T-helper 22 cell (primary cell): ENCODE measurements around the gene EBP.
"Not testable (repeated sequence)": the region's sequence is repeated elsewhere in the genome, so short reads cannot be mapped to it uniquely, and the experiment has no call there.

Experiments used
- DNase-seq: peaks from one replicate; pipeline ENCODE4 v3.0.0-alpha.2; 2020; ENCODE audit warnings: low read depth

EBP gene

GRCh38 chrX:48525853-48526252, 4.2 kb downstream of the EBP start:
- not testable (repeated sequence) for DNase-seq

DNA sequence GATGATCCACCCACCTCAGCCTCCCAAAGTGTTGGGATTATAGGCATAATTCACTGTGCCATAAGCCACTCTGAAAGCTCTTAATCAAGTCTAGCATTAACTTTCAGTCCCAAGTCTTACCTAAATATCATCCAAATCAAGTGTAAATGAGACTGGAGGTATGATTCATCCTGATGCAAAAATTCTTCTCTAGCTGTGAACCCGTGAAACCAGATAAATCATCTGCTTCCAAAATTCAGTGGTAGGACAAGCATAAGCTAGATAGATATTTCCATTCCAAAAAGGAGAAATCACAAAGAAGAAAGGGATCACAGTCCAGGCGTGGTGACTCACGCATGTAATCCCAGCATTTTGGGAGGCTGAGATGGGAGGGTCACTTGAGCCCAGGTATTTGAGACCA, 9.1 kb downstream of the EBP start:
- DNase-seq = no peak

DNA sequence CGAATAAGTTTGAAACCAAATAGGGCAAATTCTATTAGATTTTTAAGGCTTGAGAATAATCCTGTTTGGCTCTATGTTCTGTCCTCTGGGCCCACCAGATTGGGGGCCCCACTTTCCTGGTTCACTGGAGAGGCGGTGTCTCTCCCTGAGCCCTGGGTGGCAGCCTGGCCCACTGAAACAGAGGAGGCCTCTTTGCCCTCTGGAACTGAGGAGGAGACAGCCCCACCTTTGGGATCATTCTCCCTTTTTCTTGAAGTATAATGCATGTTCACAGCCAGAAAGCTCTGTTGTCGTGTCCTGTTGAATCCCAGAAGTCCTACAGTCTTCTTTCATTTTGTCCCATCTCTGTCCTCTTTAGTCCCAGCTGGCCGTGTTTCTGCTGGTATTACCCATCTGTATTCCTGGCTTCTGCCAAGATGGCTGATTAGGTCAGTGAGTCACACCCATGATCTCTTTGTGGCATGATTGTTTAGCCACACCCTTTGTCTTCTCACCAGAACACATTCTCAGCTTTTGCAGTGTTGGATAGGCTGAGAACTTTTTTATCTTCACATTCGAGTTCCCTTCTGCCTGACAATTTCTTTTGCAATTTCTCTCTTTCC, 9.9 kb downstream of the EBP start:
- DNase-seq = no peak

DNA sequence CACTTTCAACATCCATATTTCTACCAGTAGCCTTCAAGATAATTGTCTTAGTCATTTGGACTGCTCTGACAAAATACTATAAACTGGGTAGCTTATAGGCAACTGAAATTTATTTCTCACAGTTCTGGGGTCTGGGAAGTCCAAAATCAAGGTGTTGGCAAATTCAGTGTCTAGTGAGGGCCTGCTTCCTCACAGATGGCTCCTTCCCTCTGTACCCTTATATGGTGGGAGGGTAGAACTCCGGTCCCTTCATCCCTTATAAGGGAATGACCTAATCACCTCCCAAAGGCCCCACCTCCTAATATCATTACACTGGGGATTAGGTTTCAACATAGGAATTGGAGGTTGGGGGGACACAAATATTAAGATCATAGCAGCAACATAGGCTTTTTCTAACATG, 10.6 kb downstream of the EBP start:
- DNase-seq = no peak

DNA sequence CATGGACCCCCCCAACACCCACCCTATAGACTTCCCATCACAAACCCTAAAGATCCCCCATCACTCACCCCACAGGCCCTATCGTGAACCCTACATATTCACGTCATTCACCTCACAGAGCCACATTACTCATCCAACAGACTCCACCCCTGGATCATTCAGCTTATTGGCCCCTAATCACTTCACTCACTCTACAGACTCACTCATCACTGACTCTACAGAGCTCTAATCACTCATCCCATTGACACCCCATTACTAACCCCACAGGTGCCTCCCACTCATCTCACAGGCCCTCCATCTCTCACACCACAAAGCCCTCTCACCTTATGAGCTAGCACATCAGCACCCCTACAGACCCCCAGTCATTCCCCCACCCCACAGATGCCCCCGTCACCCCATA, 11.6 kb downstream of the EBP start:
- no peak for DNase-seq

DNA sequence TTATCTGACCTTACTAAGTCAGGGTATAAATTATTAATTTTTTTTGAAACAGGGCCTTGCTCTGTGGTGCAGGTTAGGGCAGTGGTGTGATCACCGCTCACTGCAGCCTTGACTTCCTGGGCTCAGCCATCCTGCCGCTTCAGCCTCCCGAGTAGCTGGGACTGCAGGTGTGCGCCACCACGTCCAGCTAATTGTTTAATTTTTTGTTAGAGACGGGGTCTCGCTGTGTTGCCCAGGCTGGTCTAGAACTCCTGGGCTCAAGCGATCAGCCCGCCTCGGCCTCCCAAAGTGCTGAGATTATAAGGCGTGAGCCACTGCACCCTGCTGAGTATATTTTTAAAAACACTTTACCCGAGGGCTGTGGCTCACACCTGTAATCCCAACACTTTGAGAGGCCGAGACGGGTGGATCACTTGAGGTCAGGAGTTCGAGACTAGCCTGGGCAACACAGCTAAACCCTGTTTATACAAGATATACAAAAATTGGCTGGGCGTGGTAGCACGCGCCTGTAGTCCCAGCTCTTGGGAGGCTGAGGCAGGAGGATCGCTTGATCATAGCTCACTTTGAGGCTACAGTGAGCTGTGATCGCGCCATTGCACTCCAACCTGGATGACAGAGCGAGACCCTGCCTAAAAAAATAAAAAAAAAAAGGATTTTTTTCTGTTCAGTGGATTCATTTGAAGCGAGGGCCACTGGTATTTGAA, 17.2 kb downstream of the EBP start:
- no peak for DNase-seq

DNA sequence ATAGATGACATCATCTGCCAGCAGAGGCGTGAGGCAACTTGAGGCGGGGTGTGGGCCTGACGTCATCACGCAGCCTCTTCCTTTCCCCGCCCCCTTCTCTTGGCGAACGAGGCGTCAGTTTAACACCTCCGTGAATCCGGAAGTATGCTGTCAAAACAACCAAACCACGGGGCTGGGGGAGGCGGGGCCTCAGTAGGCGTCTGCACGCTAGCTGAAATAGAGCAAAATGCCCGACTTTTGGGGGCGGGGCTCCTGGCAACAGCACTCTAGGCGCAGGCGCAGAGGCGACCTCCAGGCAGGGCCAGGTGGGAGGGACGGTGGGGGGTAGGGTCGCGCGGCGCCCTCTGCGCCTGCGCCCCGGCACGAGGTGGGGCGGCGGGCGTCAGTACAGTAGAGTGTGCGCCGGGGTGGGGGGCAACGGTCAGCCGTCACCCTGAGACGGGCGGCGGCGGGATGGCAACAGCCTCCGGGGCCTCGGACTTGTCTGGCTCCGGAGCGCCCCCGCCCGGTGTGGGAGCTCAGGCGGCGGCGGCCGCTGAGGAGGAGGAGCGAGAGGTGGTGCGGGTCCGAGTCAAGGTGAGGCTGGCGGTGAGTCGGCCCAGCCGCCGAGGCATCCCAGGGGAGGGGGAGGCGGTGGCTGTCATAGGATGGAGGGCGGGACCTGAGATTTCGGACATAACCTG, 17.9 kb downstream of the EBP start, which contains the start of gene TBC1D25:
Gene TBC1D25 (plus strand): TSS at position 370 of the 683 bp plus-strand sequence. CDS start 84 bp downstream, at position 454.
- peak; percentile 95 for DNase-seq

DNA sequence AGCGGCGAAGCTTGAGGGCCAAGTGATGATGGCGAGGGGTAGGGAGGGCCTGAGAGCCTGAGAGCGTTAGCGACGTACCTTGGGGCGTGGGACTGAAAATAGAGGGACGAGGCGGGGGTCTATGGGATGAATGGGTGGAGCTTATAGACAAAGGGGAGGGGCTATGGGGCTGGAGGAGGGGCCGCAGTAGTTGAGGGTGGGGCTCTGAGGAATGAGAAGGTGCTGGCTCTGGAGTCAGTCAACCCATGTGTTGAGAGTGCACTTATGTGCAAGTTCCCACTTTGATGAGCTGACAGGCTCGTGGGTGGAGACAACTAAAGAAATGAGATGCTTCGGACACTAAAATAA, 18.4 kb downstream of the EBP start:
- DNase-seq = peak; percentile 21

DNA sequence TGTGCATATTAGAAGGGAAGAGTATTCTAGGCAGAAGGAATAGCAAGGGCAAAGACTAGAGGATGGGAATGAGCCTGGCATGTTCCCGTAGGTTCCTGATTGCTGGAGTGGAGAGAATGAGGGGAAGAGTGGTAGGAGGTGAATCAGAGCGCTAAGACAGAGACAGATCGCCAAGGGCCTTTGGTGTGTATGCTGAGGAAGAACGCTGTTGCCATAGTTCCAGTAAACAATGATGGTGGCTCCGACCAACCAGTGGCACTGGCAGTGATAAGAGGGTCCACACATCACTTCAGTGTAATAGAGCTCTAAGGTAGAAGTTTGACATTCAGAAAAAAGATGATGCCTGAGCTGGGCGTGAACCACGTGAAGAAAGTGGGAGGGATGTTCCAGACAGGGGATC, 18.9 kb downstream of the EBP start:
- no peak for DNase-seq

- DNase-seq = no peak
These were observed 19.7 kb downstream of the EBP start for GRCh38 chrX:48541140-48541814.

- no peak for DNase-seq
These were observed 27.3 kb downstream of the EBP start for GRCh38 chrX:48548871-48549270.

DNA sequence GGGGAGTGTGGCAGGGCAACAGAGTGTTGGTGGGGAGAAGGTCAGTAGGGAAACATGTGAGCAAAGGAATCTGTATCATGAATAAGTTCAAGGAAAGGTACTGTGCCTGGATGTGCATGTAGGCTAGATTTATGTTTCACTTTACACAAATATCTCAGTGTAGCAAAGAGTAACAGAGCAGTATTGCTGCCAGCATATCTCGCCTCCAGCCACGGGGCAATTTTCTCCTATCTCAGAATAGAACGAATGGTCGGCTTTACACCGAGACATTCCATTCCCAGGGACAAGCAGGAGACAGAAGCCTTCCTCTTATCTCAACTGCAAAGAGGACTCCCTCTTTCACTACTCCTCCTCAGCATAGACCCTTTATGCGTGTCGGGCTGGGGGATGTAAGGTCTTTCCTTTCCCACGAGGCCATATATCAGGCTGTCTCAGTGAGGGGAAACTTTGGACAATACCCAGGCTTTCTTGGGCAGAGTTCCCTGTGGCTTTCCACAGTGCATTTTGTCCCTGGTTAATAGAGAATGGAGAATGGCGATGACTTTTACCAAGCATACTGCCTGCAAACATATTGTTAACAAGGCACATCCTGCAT, 34.2 kb downstream of the EBP start:
- not testable (repeated sequence) for DNase-seq

- DNase-seq = no peak
These were observed 36.7 kb downstream of the EBP start for GRCh38 chrX:48558271-48558670.

DNA sequence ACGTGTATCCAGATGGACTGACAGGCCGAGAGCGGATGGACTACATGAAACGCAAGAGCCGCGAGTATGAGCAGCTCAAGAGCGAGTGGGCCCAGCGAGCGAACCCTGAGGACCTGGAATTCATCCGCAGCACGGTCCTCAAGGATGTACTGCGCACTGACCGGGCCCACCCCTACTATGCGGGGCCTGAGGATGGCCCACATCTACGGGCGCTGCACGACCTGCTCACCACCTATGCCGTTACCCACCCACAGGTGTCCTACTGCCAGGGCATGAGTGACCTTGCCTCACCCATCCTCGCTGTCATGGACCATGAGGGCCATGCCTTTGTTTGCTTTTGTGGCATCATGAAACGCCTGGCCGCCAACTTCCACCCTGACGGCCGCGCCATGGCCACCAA, 38.0 kb downstream of the EBP start:
- DNase-seq = no peak

DNA sequence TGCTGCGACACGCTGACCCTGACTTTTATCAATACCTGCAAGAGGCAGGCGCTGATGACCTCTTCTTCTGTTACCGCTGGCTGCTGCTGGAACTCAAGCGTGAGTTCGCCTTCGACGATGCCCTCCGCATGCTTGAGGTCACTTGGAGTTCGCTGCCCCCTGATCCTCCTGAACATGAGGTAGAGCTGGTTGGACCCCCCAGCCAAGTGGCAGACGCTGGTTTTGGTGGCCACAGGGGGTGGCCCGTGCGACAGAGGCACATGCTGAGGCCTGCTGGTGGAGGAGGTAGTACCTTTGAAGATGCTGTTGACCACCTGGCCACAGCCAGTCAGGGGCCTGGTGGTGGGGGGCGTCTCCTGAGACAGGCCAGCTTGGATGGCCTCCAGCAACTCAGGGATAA, 38.4 kb downstream of the EBP start:
- no peak for DNase-seq

- no peak for DNase-seq
These were observed 39.1 kb downstream of the EBP start for GRCh38 chrX:48560681-48561080.

- DNase-seq = no peak
These were observed 48.4 kb downstream of the EBP start for GRCh38 chrX:48569958-48570357.

DNA sequence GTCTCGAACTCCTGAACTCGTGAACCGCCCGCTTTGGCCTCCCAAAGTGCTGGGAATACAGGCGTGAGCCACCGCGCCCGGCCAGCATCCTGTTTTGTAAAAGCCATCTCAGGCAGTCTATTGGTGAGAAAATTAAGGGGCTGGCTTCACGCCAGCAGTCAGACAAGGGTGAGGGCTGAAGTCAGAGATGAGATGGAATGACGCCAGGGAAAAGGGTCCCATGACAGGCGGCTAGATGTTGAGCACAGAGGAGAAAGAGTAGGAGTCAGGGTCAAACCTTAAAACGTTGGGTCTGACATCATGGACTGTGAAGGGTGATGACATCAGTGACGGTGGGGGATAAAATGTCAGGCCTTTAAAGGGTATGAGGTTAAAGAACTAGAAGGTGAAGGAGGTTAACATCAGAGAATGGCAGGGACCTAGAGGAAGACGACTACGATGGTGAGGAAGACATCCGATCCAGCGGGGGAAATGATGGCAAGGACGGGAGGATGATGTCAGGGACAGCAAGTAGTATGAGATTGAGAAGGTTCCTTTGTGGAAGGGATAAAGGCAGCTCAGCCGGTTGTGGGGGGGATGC, 52.2 kb downstream of the EBP start:
- peak; percentile 9 for DNase-seq

- peak; percentile 88 for DNase-seq
These were observed 53.0 kb downstream of the EBP start, which contains the start of gene RBM3 for GRCh38 chrX:48574270-48575266. RBM3 (plus strand) TSS chrX:48574484; CDS start chrX:48575181, 697 bp downstream.

DNA sequence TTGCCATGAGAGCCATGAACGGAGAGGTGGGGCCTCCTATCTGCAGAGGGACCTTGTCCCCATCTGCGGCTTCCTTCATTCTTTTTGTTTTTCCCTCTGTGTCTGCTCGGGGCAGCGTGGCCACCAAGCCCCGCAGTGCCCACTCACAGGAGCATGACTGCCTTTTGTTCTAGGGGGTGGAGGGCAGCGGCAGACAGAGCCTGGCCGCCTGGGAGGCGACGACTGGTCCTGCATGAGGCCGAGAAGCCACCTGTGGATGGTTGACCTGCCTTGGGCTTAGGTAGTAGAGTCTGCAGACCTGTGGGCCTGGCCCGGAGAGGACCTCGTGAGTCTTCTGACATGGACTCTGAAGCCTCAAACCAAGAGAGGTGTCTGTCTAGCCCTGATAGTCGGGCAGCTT, 54.0 kb downstream of the EBP start:
- DNase-seq = no peak

DNA sequence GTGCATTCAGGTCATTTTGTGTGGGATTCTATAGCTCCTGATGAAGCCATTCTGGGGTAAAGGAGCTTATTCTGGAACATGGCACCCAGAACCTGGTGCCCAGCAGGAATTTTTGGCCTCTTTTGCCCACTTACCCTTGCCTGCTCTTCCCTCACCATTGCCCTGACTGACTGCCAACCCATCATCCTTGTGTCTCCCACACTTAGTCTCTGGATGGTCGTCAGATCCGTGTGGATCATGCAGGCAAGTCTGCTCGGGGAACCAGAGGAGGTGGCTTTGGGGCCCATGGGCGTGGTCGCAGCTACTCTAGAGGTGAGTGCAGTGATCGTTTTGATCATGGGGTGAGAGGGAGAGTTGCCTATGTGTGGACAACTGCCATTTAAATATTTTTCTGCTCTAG, 54.5 kb downstream of the EBP start:
- DNase-seq = no peak
